Gastrocnemius medialis (tissue), 4 donors: Measurements from ENCODE around the gene COBL.

Experiments used
- POLR2A ChIP-seq, 2 donors: fragments of 450-650 bp; IDR thresholded peaks; one replicate each; pipeline ENCODE4 v1.6.1; 2017; ENCODE audit warnings: antibody characterized with exemption in 2 of 2, mild to moderate bottlenecking in 2 of 2, moderate library complexity in 2 of 2
- TF ChIP-seq, protein P1 (sequence below), 5 experiments: fragments of 450-650 bp in 3 of 5; fragments of 200-600 bp in 2 of 5; sonication (generic) in 2 of 5; IDR thresholded peaks in 4 of 5; conservative IDR thresholded peaks in 1 of 5; 1 replicate in 4 of 5; 2 replicates in 1 of 5; pipeline ENCODE4 v1.5.1; 2016 to 2019; ENCODE audit warnings: antibody characterized with exemption in 5 of 5, mild to moderate bottlenecking in 3 of 5, moderate library complexity in 3 of 5

DNA sequence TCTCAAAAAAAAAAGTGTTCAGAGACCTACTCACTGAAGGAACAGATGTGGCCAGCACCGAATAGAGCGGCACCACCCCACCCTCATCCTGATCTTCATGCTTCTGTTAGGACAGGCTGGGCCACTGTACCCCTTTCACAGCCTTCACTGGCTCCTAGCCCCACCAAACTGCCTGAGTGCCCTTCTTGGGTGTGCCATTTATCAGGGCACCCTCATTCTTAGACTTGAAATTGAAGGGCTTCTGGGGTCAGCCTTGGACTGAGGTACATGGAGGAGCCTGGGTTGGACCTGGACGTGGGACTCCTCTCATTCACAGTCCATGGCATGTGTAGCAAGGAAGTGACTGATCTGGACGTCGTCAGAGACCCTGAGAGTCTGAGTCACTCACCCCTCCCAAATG, 190.3 kb downstream of the COBL start:
- TF ChIP-seq, protein P1, sequence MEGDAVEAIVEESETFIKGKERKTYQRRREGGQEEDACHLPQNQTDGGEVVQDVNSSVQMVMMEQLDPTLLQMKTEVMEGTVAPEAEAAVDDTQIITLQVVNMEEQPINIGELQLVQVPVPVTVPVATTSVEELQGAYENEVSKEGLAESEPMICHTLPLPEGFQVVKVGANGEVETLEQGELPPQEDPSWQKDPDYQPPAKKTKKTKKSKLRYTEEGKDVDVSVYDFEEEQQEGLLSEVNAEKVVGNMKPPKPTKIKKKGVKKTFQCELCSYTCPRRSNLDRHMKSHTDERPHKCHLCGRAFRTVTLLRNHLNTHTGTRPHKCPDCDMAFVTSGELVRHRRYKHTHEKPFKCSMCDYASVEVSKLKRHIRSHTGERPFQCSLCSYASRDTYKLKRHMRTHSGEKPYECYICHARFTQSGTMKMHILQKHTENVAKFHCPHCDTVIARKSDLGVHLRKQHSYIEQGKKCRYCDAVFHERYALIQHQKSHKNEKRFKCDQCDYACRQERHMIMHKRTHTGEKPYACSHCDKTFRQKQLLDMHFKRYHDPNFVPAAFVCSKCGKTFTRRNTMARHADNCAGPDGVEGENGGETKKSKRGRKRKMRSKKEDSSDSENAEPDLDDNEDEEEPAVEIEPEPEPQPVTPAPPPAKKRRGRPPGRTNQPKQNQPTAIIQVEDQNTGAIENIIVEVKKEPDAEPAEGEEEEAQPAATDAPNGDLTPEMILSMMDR (IDR thresholded peaks at IDR 0.05 in 4 of 5, conservative IDR thresholded peaks at IDR 0.05 in 1 of 5) = no peak
- no peak for TF ChIP-seq POLR2A (IDR thresholded peaks at IDR 0.05)
